Ecto neural progenitor cell (in vitro differentiated cells): ENCODE results near the gene LRTM2.

Experiments used
- DNase-seq: peaks from one replicate; pipeline ENCODE4 v3.0.0-alpha.2; 2018; ENCODE audit warnings: low spot score

Gene LRTM2

GRCh38 chr12:1830401-1830845, 10.1 kb downstream of the LRTM2 start:
- no peak for DNase-seq

- peak; percentile 92 for DNase-seq
These were observed 10.9 kb downstream of the LRTM2 start for GRCh38 chr12:1830981-1831963.

- no peak for DNase-seq
These were observed 12.6 kb downstream of the LRTM2 start for GRCh38 chr12:1832801-1833595.

GRCh38 chr12:1833596-1834028, 13.2 kb downstream of the LRTM2 start:
- DNase-seq: no peak

GRCh38 chr12:1834186-1834925, 14.0 kb downstream of the LRTM2 start:
- DNase-seq: no peak

GRCh38 chr12:1835211-1836131, 15.1 kb downstream of the LRTM2 start:
- DNase-seq: no peak

- DNase-seq: no peak
These were observed 16.0 kb downstream of the LRTM2 start for GRCh38 chr12:1836241-1836803.

- DNase-seq: no peak
These were observed 16.6 kb downstream of the LRTM2 start for GRCh38 chr12:1836854-1837421.

GRCh38 chr12:1837541-1838204, 17.3 kb downstream of the LRTM2 start:
- no peak for DNase-seq

- DNase-seq: no peak
These were observed 18.0 kb downstream of the LRTM2 start for GRCh38 chr12:1838205-1838993.

- DNase-seq: no peak
These were observed 18.6 kb downstream of the LRTM2 start for GRCh38 chr12:1838994-1839365.

GRCh38 chr12:1839464-1839863, 19.1 kb downstream of the LRTM2 start:
- no peak for DNase-seq

- DNase-seq: no peak
These were observed 19.9 kb downstream of the LRTM2 start for GRCh38 chr12:1839956-1840951.

GRCh38 chr12:1840981-1841425, 20.6 kb downstream of the LRTM2 start:
- DNase-seq: no peak

- no peak for DNase-seq
These were observed 21.3 kb downstream of the LRTM2 start for GRCh38 chr12:1841586-1842182.

- DNase-seq: no peak
These were observed 22.0 kb downstream of the LRTM2 start for GRCh38 chr12:1842183-1842904.
